HG03442 (cell line): ENCODE measurements around the gene VPS13C.

Experiments used
- ATAC-seq: cut with Tn5 transposase; IDR thresholded peaks from one replicate; pipeline ENCODE4 v1.9.1; 2021; ENCODE audit warnings: mild to moderate bottlenecking, moderate library complexity; ENCODE audit not compliant: unreplicated experiment

Gene VPS13C

GRCh38 chr15:62079594-62079993 is 19.3 kb upstream of the VPS13C start:
- no peak for ATAC-seq

- ATAC-seq, result no peak
These were observed 15.5 kb upstream of the VPS13C start for GRCh38 chr15:62075595-62076277.

- ATAC-seq, result no peak
These were observed 11.6 kb upstream of the VPS13C start for GRCh38 chr15:62071711-62072308.

GRCh38 chr15:62069551-62069950 is 9.3 kb upstream of the VPS13C start:
- no peak for ATAC-seq

GRCh38 chr15:62068810-62069167 is 8.5 kb upstream of the VPS13C start:
- ATAC-seq, result no peak

- no peak for ATAC-seq
These were observed 8.0 kb upstream of the VPS13C start for GRCh38 chr15:62068071-62068809.

- ATAC-seq, result no peak
These were observed 7.3 kb upstream of the VPS13C start for GRCh38 chr15:62067448-62068044.

- ATAC-seq, result no peak
These were observed 6.6 kb upstream of the VPS13C start, which contains the start of gene C2CD4A for GRCh38 chr15:62066663-62067447. TSS of gene C2CD4A (plus strand) at chr15:62066977. CDS start at chr15:62067614, 637 bp downstream.

- ATAC-seq, result no peak
These were observed 3.8 kb upstream of the VPS13C start for GRCh38 chr15:62063825-62064635.

GRCh38 chr15:62060896-62061280 is 641 bp upstream of the VPS13C start:
- no peak for ATAC-seq

GRCh38 chr15:62059816-62060112 is 483 bp downstream of the VPS13C start:
- ATAC-seq, result peak; percentile 68

GRCh38 chr15:62059108-62059815 is 985 bp downstream of the VPS13C start:
- no peak for ATAC-seq

GRCh38 chr15:62058327-62059028 is 1.8 kb downstream of the VPS13C start:
- no peak for ATAC-seq

GRCh38 chr15:62057341-62057980 is 2.8 kb downstream of the VPS13C start:
- no peak for ATAC-seq

- ATAC-seq, result no peak
These were observed 5.3 kb downstream of the VPS13C start for GRCh38 chr15:62054979-62055378.

- ATAC-seq, result no peak
These were observed 6.7 kb downstream of the VPS13C start for GRCh38 chr15:62053439-62054085.

GRCh38 chr15:62052713-62053112 is 7.5 kb downstream of the VPS13C start:
- ATAC-seq, result no peak

- ATAC-seq, result no peak
These were observed 9.1 kb downstream of the VPS13C start for GRCh38 chr15:62051166-62051565.
